Measurements from ENCODE around the gene PRKCH. TPM values are rescaled to one million over a fixed set of nuclear protein-coding genes. Genes with fewer than 3 reads are reported as not detected.

The PRKCH gene
- total RNA-seq, 2 experiments from 2014 or later: 193 to 194 TPM

DNA sequence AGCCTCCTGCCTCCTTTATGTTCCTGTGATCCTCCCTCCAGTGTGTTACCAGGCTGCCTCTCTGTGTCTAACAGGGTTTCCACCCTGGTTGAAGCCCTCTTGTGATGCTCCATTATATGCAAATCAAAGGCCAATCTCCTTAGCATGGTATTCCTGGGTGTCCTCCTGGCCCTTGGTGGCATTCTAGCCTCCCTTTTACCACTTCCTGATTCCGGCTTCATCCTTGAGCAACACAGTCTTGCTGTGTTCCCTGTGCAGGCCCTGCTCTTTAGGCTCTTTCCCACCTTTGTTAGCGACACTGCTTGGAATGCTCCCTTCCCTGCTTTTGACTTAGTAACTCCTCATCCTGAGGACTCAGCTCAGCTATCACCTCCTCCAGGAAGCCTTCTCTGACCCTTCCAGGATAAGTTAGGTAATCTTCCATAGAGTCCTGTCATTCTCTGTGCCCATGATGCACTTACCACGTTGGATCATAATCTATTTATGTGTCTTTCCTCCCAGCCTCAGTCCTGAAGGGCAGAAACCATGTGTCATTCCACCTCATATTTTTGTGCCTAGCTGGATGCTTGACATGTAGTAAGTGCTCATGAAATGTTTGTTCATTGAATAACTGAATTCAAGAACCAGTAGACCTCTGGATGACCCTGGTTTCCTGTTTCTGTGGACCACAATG is 37.3 kb downstream of the PRKCH start:
- H3K36me3 Mint-ChIP-seq (ENCODE audit: low read depth): peaks cover 63% of the 10 kb centered on the region
- ATAC-seq (no peak), DNase-seq (no peak)
- TF ChIP-seq, protein P1, sequence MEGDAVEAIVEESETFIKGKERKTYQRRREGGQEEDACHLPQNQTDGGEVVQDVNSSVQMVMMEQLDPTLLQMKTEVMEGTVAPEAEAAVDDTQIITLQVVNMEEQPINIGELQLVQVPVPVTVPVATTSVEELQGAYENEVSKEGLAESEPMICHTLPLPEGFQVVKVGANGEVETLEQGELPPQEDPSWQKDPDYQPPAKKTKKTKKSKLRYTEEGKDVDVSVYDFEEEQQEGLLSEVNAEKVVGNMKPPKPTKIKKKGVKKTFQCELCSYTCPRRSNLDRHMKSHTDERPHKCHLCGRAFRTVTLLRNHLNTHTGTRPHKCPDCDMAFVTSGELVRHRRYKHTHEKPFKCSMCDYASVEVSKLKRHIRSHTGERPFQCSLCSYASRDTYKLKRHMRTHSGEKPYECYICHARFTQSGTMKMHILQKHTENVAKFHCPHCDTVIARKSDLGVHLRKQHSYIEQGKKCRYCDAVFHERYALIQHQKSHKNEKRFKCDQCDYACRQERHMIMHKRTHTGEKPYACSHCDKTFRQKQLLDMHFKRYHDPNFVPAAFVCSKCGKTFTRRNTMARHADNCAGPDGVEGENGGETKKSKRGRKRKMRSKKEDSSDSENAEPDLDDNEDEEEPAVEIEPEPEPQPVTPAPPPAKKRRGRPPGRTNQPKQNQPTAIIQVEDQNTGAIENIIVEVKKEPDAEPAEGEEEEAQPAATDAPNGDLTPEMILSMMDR (IDR thresholded peaks at IDR 0.05): no peak
- H3K9me3 Mint-ChIP-seq: no peaks in the 10 kb centered on the region
- intact Hi-C loops (cut with micrococcal nuclease): no loop called here
- H3K27ac Mint-ChIP-seq: peak overlapping the region; percentile 89
- H3K4me1 Mint-ChIP-seq (ENCODE audit: low read depth): peaks cover 72% of the 10 kb centered on the region
- no peaks in the 10 kb centered on the region for H3K27me3 Mint-ChIP-seq
- POLR2A ChIA-PET: interaction anchor here (0.8 to 2.6 kb wide), 6 partner anchors 8 to 78 kb away, joined by 3 to 15 read pairs (median 6); no protein-coding TSS in a partner anchor
- CTCF ChIA-PET: interaction anchor here (1.0 to 2.1 kb wide), 4 partner anchors 8 to 30 kb away, joined by 3 to 7 read pairs (median 4); no protein-coding TSS in a partner anchor
- no peak overlapping the region for H3K4me3 Mint-ChIP-seq

DNA sequence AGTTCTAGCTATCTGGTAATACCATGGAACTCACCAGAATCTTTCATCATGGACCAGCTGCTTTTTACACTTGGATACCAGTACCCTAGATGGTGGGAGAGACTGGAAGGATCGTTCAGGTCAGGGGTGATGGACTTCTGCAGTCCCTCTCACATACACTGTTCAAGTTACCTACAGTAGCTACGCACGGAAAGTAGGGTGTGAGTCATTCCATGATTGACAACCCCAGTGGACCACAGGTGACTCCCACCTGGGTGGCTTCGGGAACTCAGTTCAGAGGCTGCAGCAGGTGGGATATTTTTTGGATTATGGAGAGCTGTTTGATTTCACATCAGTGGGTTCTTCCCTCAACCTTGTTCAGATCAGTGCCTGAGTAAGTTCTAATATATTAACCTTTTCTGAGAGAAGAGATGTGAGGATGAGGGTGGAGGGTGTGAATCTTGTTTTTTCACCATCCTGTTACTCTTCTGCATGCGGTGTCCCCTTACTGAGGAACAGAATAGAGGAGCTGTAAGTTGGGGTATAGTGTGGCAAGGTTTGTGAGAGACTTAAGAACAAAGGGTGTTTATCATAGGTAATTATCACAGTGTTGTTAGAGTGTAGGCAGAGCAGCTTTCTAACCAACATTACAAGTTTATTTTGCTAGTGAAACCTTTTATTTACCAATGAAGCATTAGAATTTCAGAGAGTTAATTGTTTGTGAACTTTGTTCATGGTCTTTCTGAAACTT is 39.6 kb downstream of the PRKCH start:
- Mint-ChIP-seq H3K27ac (peak overlapping the region; percentile 83), H3K27me3 (no peaks in the 10 kb centered on the region), H3K4me1 (ENCODE audit: low read depth) (peaks cover 52% of the 10 kb centered on the region), H3K36me3 (ENCODE audit: low read depth) (peaks cover 51% of the 10 kb centered on the region), H3K4me3 (peak overlapping the region; percentile 20), H3K9me3 (no peaks in the 10 kb centered on the region)
- intact Hi-C loops (cut with micrococcal nuclease): no loop called here
- TF ChIP-seq, protein P1 (IDR thresholded peaks at IDR 0.05): no peak
- ATAC-seq (peak; percentile 60), DNase-seq (peak; percentile 61)
- ChIA-PET CTCF (interaction anchor here (1.5 to 2.9 kb wide), 4 partner anchors 10 to 17 kb away, joined by 6 to 11 read pairs (median 8); no protein-coding TSS in a partner anchor), POLR2A (interaction anchor here (0.6 to 5.1 kb wide), 10 partner anchors 8 to 82 kb away, joined by 3 to 39 read pairs (median 4); partner anchors contain the start of gene PRKCH)

DNA sequence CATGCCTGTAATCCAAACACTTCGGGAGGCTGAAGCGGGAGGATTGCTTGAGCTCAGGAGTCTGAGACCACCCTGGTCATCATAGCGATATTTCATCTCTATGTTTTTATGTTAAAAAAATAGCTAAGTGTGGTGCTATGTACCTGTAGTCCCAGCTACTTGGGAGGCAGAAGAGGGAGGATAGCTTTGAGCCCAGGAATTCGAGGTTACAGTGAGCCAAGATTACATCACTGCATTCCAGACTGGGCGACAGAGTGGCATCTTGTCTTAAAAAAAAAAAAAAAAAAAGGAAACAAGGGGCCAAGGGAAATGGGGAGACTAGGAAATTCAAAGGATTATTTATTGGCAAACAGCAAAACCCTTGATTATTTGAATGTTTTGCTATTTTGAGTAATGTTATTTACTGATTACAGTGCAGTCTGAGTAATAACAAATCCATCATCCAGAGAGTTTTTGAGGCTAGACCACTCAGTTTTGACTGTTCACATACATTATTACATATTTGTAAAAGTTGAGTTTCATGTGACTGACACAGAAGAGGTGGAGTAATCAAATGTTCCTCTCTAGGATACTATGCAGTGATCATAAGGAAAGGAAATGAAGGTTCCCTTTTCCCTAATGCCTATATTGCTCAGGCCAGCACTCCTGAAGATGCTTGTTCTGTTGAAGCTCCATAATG is 40.8 kb downstream of the PRKCH start:
- no peak for ATAC-seq
- no peak for DNase-seq
- CTCF ChIA-PET: interaction anchor here (2.0 to 2.9 kb wide), 3 partner anchors 9 to 18 kb away, joined by 6 to 11 read pairs (median 8); no protein-coding TSS in a partner anchor
- Mint-ChIP-seq H3K36me3 (ENCODE audit: low read depth) (peaks cover 43% of the 10 kb centered on the region), H3K9me3 (no peaks in the 10 kb centered on the region), H3K27me3 (no peaks in the 10 kb centered on the region), H3K4me3 (no peak overlapping the region), H3K27ac (no peak overlapping the region), H3K4me1 (ENCODE audit: low read depth) (peaks cover 39% of the 10 kb centered on the region)
- TF ChIP-seq, protein P1 (IDR thresholded peaks at IDR 0.05): no peak
- intact Hi-C loops (cut with micrococcal nuclease): no loop called here
- POLR2A ChIA-PET: interaction anchor here (1.0 to 5.1 kb wide), 8 partner anchors 9 to 80 kb away, joined by 3 to 39 read pairs (median 6); partner anchors contain the start of gene PRKCH

DNA sequence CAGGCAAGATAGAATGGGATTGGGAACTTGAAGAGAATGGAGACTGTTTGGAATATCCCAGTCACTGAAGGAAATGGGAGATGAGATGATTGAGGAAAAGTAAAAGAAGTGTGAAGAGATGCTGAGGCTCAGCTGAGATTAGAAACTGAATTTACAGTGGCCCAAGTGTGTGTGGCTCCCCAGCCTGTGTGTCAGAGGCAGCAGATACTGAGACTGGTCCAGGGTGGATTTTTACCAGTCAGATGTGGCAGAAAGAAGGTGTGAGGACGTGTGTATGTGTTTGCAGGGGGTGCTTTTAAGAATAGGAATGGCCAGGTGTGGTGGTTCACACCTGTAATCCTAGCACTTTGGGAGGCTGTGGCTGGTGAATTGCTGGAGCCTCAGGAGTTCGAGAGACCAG is 42.9 kb downstream of the PRKCH start:
- POLR2A ChIA-PET: interaction anchor here (0.6 to 5.1 kb wide), 4 partner anchors 9 to 29 kb away, joined by 3 to 39 read pairs (median 3); no protein-coding TSS in a partner anchor
- TF ChIP-seq, protein P1 (IDR thresholded peaks at IDR 0.05): no peak
- CTCF ChIA-PET: no interaction called here
- Mint-ChIP-seq H3K27ac (no peak overlapping the region), H3K4me3 (no peak overlapping the region), H3K36me3 (ENCODE audit: low read depth) (peaks cover 37% of the 10 kb centered on the region), H3K27me3 (no peaks in the 10 kb centered on the region), H3K9me3 (no peaks in the 10 kb centered on the region), H3K4me1 (ENCODE audit: low read depth) (peaks cover 19% of the 10 kb centered on the region)
- ATAC-seq (peak; percentile 23), DNase-seq (peak; percentile 35)
- intact Hi-C loops (cut with micrococcal nuclease): loop anchor here (2.0 kb wide), 1 partner anchor 17 kb away; no protein-coding TSS in a partner anchor

All from activated CD8-positive, alpha-beta T cell treated with anti-CD3 and anti-CD28 coated beads for 36 hours (primary cell).